ENCODE measurements around the gene PIGC.

- TF ChIP-seq NFE2L1 (CRISPR knock-in tag; IDR thresholded peaks at IDR 0.05) (no peak), CTCF (IDR thresholded peaks at IDR 0.05) (no peak)
Measured at GRCh38 chr1:172470149-172470548, 26.3 kb upstream of the PIGC start.
